Effector CD8-positive, alpha-beta T cell (primary cell): ENCODE data around the gene NUP50.

Experiments
- DNase-seq: peaks from one replicate; lab custom pipeline; 2025; lab: John Stamatoyannopoulos, UW

NUP50 gene

GRCh38 chr22:45194686-45195085 lies 31.0 kb downstream of the NUP50 start:
- DNase-seq, result no peak

- no peak for DNase-seq
Measured at GRCh38 chr22:45195616-45196015, 31.9 kb downstream of the NUP50 start.

- DNase-seq, result no peak
Measured at GRCh38 chr22:45196308-45196707, 32.6 kb downstream of the NUP50 start.

- no peak for DNase-seq
Measured at GRCh38 chr22:45196926-45197605, 33.3 kb downstream of the NUP50 start.

- no peak for DNase-seq
Measured at GRCh38 chr22:45197606-45198462, 34.1 kb downstream of the NUP50 start.

GRCh38 chr22:45198463-45198795 lies 34.7 kb downstream of the NUP50 start:
- DNase-seq, result no peak

- DNase-seq, result no peak
Measured at GRCh38 chr22:45199723-45200122, 36.0 kb downstream of the NUP50 start.

GRCh38 chr22:45200230-45200629 lies 36.5 kb downstream of the NUP50 start:
- DNase-seq, result no peak

- no peak for DNase-seq
Measured at GRCh38 chr22:45200860-45201511, 37.3 kb downstream of the NUP50 start.

GRCh38 chr22:45201678-45202332 lies 38.1 kb downstream of the NUP50 start:
- DNase-seq, result no peak

- no peak for DNase-seq
Measured at GRCh38 chr22:45202333-45203149, 38.8 kb downstream of the NUP50 start.

- DNase-seq, result no peak
Measured at GRCh38 chr22:45203150-45203951, 39.6 kb downstream of the NUP50 start.

GRCh38 chr22:45204241-45204640 lies 40.5 kb downstream of the NUP50 start:
- no peak for DNase-seq

- DNase-seq, result no peak
Measured at GRCh38 chr22:45204819-45205218, 41.1 kb downstream of the NUP50 start.

GRCh38 chr22:45205276-45205925 lies 41.7 kb downstream of the NUP50 start:
- no peak for DNase-seq

GRCh38 chr22:45206233-45206632 lies 42.5 kb downstream of the NUP50 start:
- DNase-seq, result no peak

- no peak for DNase-seq
Measured at GRCh38 chr22:45207533-45207932, 43.8 kb downstream of the NUP50 start.

GRCh38 chr22:45207981-45208664 lies 44.4 kb downstream of the NUP50 start:
- no peak for DNase-seq

GRCh38 chr22:45208696-45208992 lies 44.9 kb downstream of the NUP50 start:
- no peak for DNase-seq
